Stimulated activated naive CD4-positive, alpha-beta T cell treated with Interleukin-2 at 50 U/mL for 16 hours (primary cell): ENCODE data around the gene ARFRP1.
"Not testable (repeated sequence)": the region's sequence is repeated elsewhere in the genome, so short reads cannot be mapped to it uniquely, and the experiment has no call there.

ENCODE experiments used
- DNase-seq: peaks from one replicate; lab custom pipeline; 2025; lab: John Stamatoyannopoulos, UW

ARFRP1 gene

GRCh38 chr20:63655249-63655648, 52.5 kb downstream of the ARFRP1 start:
- no peak for DNase-seq

DNA sequence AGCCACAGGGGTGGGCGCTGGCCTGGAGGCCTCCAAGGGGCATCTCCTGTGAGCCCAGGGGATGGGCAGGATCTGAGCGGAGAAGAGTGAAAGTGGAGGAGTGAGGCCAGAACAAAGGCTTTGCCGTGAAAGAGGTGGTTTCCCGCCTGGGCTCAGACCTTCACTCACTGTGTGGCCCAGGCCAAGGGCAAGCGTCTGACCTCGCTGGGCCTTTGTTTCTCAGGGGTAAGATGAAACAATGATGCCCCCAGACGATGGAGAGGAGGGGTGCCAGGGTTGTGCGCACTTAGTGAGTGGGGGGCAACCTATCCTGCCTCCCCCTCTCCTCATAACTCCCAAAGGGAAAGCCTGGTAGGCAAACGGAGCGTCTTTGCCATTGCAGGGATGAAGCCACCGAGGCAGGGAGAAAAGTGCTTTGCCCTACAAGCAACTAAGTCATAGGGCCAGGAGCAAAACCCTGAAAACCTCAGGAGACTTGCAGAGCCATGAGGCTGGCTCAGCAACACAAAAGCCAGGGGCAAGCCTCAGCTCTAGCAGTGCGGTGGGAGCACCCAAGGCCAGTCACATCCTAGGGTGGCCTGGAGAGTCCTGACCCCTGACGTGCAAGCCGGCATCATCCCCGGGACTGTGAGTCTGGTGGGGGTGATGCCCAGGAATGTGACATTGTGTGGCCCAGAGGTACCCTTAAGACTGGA, 53.7 kb downstream of the ARFRP1 start:
- no peak for DNase-seq

DNA sequence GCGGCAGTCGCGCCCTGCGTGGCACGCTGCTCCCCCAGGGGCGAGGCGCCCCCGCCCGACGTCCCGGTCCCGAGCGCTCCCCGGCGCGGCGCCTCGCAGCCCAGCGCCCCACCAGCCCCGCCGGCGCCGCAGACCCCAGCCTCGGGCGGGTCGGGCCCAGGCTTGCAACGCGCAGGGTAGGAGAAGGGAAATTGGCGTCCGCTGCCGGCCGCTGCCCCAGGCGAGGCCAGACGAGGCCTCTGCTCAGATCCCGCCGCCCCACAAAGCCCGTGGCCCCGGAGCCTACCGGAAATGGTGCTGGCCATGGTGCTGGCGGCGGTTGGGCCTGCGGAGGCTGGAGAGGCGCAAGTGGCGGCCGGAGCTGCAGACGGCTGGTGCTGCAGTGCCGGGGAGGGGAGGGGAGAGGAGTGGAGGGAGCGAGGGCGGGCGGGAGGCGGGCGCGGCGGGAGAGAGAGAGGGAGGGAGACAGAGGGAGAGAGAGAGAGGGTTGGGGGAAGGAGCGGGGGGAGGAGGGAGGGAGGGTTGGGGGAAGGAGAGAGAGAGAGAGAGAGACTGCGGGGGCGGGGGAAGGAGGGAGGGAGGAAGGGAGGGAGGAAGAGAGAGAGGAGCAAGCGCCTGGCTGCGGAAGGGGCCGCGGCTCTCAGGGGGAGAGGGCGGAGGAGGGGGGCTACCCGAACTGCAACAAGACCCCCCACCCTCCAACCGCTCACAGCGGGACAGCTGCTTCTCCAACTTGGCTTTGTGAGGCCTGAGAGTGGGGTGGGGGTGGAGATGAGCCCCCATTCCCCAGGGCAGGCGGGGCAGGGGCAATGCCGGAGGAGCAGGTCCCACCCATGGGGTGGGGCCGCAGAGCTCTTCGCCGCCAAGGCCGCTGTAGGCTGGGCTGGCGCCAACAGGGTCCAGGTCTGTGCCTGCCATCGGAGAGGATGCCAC, 54.5 kb downstream of the ARFRP1 start, which contains the start of gene STMN3:
Gene STMN3, minus strand, starts transcription at position 384 of the 933 bp plus-strand sequence. Its CDS starts 79 bp downstream, at position 305.
- DNase-seq = peak; percentile 65

DNA sequence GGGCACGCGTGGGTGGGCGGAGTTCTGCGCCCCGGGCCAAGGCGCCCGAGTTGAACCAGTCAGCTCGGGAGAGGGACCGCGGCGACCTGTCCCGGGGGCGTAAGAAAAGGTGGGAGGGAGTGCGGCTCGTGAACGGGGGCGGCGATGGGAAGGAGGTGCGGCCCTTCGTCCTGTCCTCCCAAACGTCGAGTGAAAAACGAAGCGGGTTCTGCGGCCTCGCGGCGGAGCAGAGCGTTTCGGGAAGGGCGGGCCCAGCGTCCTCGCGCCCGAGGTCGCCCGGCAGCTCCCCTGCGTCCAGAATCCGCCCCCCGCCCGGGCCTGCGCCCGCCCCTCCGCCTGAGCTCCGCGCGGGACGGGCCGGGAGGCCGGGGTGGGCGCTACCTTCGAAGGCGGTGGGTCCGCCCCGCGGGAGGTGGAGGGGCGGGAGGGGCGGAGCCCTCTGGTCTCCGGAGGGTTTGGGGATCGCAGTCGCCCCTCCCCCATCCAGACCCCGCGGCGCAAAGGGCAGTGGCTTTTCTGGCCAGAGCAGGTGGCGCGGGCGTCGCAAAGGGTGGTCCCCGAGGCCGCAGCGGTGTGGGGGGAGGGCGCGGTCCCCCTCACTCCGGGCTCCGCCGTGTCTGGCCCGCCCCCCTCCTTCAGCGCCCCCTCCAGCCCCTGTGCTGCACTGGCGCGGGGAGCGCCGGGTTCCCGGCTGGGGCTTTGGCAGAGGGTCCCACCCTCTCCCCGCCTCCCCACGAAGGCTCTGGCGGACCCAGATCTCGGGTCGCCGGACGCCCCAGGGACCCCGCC, 55.4 kb downstream of the ARFRP1 start:
- peak; percentile 50 for DNase-seq

- DNase-seq = no peak
These were observed 55.9 kb downstream of the ARFRP1 start for GRCh38 chr20:63651942-63652191.

- DNase-seq = not testable (repeated sequence)
These were observed 57.3 kb downstream of the ARFRP1 start for GRCh38 chr20:63650486-63650885.

GRCh38 chr20:63648895-63649589, 58.7 kb downstream of the ARFRP1 start:
- DNase-seq = no peak
